ENCODE measurements around the gene PRR33.
"Not testable (repeated sequence)": the region's sequence is repeated elsewhere in the genome, so short reads cannot be mapped to it uniquely, and the experiment has no call there.

The PRR33 gene

GRCh38 chr11:1874441-1875092, 17.1 kb downstream of the PRR33 start:
- not testable (repeated sequence) for DNase-seq

DNA sequence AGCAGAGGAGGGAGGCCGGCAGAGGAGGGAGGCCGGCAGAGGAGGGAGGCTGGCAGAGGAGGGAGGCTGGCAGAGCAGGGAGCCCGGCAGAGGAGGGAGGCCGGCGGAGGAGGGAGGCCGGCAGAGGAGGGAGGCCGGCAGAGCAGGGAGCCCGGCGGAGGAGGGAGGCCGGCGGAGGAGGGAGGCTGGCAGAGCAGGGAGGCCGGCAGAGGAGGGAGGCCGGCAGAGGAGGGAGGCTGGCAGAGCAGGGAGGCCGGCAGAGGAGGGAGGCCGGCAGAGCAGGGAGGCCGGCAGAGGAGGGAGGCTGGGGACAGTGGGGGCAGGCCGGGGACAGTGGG, 17.9 kb downstream of the PRR33 start:
- not testable (repeated sequence) for DNase-seq

- no peak for DNase-seq
Measured at GRCh38 chr11:1873048-1873812, 18.5 kb downstream of the PRR33 start.

DNA sequence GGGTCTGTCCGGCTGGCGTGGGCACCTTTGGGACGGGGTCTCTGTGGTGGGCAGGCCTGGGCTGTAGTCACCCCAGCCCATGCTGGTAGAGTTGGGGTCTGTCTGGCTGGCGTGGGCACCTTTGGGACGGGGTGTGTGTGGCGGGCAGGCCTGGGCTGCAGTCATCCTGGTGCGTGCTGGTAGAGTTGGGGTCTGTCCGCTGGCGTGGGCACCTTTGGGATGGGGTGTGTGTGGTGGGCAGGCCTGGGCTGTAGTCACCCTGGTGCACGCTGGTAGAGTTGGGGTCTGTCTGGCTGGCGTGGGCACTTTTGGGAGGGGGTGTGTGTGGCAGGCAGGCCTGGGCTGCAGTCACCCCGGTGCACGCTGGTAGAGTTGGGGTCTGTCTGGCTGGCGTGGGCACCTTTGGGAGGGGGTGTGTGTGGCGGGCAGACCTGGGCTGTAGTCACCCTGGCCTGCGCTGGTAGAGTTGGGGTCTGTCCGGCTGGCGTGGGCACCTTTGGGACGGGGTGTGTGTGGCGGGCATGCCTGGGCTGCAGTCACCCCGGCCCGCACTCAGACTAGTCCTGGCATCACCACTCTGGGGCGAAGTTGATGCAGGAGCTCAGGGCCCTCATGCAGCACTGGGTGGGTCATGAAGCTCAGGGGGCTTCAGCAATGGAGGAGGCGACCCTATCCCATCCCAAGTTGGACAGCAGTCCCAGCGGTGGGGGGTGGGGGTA, 19.3 kb downstream of the PRR33 start:
- DNase-seq, result no peak

DNA sequence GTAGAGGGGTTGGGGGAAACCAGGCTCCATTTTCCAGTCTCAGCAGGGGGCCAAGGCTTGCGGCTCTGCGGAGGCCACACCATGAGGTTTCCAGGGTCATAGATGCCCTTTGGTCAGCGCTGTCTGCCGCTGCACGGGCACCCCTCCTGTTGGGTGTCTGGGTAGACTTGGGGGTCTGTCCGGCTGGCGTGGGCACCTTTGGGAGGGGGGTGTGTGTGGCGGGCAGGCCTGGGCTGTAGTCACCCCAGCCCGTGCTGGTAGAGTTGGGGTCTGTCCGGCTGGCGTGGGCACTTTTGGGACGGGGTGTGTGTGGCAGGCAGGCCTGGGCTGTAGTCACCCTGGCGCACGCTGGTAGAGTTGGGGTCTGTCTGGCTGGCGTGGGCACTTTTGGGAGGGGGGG, 20.2 kb downstream of the PRR33 start:
- no peak for DNase-seq

GRCh38 chr11:1870721-1871466, 20.8 kb downstream of the PRR33 start:
- no peak for DNase-seq

- DNase-seq, result no peak
Measured at GRCh38 chr11:1870326-1870696, 21.4 kb downstream of the PRR33 start.

GRCh38 chr11:1869427-1870325, 22.0 kb downstream of the PRR33 start:
- DNase-seq, result no peak

- no peak for DNase-seq
Measured at GRCh38 chr11:1868636-1869291, 22.9 kb downstream of the PRR33 start.

DNA sequence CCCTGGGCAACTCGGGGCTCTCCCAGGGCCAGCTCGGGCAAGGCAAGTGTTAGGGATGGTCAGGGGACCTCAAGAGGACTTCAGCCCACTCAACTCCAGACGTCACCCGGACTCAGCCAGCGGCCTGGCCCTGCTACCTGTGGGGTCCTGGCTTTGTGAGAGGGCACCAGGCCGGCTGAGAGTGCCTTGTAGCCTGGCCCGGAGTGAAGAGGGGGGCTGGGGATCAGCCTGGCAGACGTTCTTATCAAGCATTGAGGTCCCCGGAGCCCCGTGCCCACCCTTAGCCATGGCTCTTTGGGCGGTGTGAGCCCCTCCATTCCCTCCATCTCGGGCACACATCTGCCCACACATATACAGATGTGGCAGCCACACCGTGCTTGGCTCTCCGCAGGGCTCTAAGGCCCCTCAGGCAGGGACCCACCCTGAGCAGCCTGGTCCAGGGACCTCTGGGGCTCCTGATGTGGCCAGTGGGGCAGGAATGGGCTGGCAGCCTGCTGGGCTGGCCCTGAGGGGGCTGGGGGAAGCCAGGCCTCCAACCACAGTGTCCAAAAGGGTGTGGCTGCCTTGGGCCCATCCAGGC, 23.5 kb downstream of the PRR33 start:
- DNase-seq, result no peak

- no peak for DNase-seq
Measured at GRCh38 chr11:1867381-1867780, 24.3 kb downstream of the PRR33 start.

GRCh38 chr11:1866776-1867175, 24.9 kb downstream of the PRR33 start:
- DNase-seq, result no peak

GRCh38 chr11:1866226-1866625, 25.5 kb downstream of the PRR33 start:
- no peak for DNase-seq

DNA sequence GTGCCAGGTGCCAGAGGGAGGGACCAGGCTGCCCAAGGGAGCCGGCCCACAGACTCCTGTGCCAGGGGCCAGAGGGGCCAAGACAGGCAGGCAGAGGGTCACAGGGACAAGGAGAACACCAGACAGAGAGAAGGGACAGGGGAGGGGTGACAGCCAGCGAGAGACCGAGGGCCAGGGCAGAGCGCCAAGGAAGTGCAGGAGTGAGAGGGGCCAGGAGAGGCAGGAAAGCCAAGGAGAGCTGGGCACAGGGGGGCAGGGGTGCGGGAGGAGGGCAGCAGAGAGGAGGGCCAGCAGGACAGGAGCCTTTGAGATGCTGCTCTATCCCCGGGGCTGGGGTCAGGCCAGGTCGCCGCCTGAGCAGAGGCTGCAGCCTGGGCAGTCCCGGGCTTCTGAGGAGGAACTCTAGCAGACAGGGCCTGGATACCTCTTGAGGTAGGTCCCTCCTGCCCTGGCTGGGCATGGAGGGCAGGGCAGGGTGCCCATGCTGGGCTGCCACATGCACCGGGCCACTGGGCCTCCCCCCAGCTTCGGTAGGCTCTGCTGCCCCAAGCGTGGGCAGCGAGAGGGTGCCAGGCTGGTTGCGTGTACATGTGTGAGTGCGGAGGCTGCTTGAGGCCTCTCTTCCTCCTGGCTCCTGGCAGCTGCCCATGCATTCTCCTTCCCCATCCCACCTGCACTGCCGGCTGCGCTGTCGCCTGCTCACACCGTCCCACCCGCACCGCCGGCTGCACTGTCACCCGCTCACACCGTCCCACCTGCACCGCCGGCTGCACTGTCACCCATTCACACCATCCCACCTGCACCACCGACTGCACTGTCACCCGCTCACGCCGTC, 26.6 kb downstream of the PRR33 start:
- DNase-seq, result no peak

DNA sequence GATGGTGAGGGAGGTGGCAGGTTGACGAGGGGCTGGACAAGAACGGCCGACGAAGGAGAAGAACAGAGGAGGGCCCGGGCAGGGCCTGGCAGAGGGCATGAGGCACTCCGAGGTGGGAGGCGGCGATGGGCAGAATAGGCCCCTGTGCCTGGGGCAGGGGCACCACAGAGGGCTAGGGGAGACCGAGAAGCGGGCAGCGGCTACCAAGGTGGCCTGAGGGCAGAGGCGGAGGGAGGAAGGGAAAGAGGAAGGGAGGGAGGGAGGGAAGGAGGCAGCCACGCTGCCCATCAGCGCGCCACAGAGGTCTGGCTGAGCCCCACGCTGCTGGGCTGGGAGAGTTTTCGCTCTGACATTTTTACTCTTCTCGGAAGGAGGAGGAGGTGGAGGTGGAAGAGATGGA, 27.5 kb downstream of the PRR33 start:
- DNase-seq, result no peak

DNA sequence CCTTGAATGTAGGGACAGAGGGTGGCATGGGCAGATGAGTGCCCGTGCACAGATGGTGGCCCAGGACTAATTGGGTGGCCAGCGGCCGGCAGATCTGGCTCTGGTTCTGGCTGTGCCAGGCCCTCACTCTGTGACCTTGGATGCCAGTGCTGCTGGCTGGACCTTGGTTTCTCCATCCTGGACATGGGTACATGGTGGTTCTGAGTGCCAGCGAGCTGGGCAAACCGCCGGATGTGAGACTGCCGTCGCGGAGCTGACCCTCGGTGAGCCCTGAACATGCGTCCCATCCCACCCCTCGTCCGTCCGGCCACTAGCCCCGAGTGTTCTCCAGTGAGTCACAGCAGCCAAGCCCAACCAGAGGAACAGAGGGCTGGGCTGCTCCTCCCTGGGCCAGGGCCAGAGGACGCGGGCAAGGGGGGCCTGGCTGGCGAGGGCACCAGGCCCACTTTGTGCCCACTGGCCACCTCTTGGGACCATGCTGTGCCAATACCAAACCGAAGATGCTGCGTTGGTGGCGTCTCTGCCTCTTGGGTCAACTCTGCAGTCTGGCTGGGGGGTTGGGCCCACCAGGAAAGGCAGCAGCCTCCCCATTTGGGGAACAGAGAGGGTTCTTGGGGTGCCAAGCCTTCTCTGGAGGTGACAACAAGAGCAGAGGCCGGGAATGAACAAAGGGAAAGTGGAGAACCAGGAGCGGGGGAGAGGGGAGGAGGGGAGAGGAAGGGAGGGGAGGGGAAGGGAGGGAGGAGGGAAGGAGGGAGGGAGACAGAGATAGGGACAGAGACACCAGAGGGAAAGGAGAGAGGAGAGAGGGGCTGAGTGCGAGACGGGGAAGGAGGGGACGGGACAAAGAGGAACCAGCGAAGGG, 28.1 kb downstream of the PRR33 start:
- DNase-seq, result no peak

DNA sequence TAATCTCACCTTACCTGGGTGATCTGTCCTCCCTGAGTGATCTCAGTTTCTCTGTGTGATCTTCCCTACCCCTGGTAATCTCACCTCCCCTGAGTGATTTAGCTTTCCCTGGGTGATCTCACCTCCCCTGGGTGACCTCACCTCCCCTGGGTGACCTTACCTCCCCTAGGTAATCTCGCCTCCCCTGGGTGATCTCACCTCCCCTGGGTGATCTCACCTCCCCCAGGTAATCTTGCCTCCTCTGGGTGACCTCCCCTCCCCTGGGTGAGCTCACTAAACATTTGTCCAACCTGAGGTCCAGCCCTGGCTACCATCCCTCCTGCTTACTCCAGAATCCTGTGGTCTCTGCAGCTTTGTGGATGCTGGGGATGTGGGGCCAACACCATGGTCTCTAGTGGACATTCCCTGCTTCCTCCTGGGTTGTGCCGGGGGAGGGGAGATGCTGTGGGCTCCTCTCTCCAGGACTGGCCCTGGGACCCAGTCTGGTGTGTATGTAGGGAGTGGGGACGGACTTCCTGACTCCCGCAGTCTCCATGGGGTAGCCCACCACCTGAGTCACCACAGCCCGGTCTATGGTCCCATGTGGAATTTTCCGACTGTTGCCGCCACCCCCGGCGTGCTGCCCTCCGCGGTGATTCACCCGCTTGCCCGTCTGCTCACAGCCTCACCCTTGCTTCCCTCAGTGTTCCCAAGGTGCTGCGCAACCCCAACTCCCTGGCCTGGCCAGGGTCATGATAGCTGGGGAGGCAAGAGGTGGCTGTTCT, 28.9 kb downstream of the PRR33 start:
- no peak for DNase-seq

Data from cortex of kidney (tissue), 1 donor.